K562 (cell line): ENCODE measurements around the gene CFAP92. TPM values are rescaled to one million over a fixed set of nuclear protein-coding genes. Genes with fewer than 3 reads are reported as not detected.
A peak's percentile ranks its signal among the peaks of the same experiment; 100 is the strongest.

Experiments used
- BDP1 ChIP-seq: IDR thresholded peaks from 3 replicates; pipeline ENCODE4 v1.6.1; 2011; ENCODE audit not compliant: insufficient read length, insufficient read depth
- CBX1 ChIP-seq: sonication (generic); IDR thresholded peaks from 2 replicates; pipeline ENCODE4 v1.6.1; 2016; ENCODE audit warnings: antibody characterized with exemption, low read depth, mild to moderate bottlenecking
- CCAR2 ChIP-seq: fragments of 200-400 bp; formaldehyde crosslinking; IDR thresholded peaks from 2 replicates; pipeline ENCODE4 v1.6.1; 2017; ENCODE audit warnings: mild to moderate bottlenecking, low read depth, low read length
- CHD1 ChIP-seq: fragments of 200-600 bp; sonication (generic); IDR thresholded peaks from one replicate; pipeline ENCODE4 v1.6.1; 2012; ENCODE audit warnings: mild to moderate bottlenecking, moderate library complexity, low read length, inconsistent platforms
- DMBX1 ChIP-seq: fragments of 250-450 bp; sonication (Bioruptor Pico); IDR thresholded peaks from 2 replicates; pipeline ENCODE4 v1.8.0; 2022; ENCODE audit warnings: inconsistent platforms, mild to moderate bottlenecking, moderate library complexity, borderline replicate concordance
- HMG20A ChIP-seq: fragments of 450-650 bp; formaldehyde crosslinking; conservative IDR thresholded peaks from 2 replicates; pipeline ENCODE4 v1.4.0; 2020; ENCODE audit warnings: mild to moderate bottlenecking, mixed read lengths
- HNRNPUL1 ChIP-seq: fragments of 200-400 bp; formaldehyde crosslinking; IDR thresholded peaks from 2 replicates; pipeline ENCODE4 v1.6.1; 2017; ENCODE audit warnings: low read length
- MAFK ChIP-seq: IDR thresholded peaks from 2 replicates; pipeline ENCODE4 v1.6.1; 2011; ENCODE audit warnings: low read length, improper control_type of control experiment
- PBX2 ChIP-seq, 2 experiments: IDR thresholded peaks in 1 of 2; conservative IDR thresholded peaks in 1 of 2; 2 replicates each; pipeline ENCODE4 v1.6.1; 2016; ENCODE audit warnings: low read depth in 2 of 2, mild to moderate bottlenecking in 1 of 2, missing compliant biosample characterization in 1 of 2, missing genetic modification characterization in 1 of 2, moderate library complexity in 1 of 2
- SP1 ChIP-seq: sonication (generic); formaldehyde crosslinking; IDR thresholded peaks from 2 replicates; pipeline ENCODE4 v1.8.1; 2022; ENCODE audit warnings: mild to moderate bottlenecking, missing genetic modification reagents
- TAF9B ChIP-seq: fragments of 450-650 bp; IDR thresholded peaks from 2 replicates; pipeline ENCODE4 v1.6.1; 2018; ENCODE audit warnings: mild to moderate bottlenecking; ENCODE audit not compliant: partially characterized antibody
- ZBTB40 ChIP-seq, 2 experiments: fragments of 450-650 bp in 1 of 2; sonication (generic) in 1 of 2; formaldehyde crosslinking in 1 of 2; IDR thresholded peaks; 2 replicates each; pipeline versions ENCODE4 v1.7.1 to v1.9.0; 2016 to 2022; ENCODE audit warnings: inconsistent platforms in 1 of 2, mild to moderate bottlenecking in 1 of 2, missing genetic modification reagents in 1 of 2
- ZNF41 ChIP-seq: fragments of 250-450 bp; sonication (Bioruptor Pico); conservative IDR thresholded peaks from 2 replicates; pipeline ENCODE4 v1.4.0; 2020; ENCODE audit warnings: mild to moderate bottlenecking
- ZNF583 ChIP-seq: fragments of 250-450 bp; sonication (Bioruptor Pico); IDR thresholded peaks from 2 replicates; pipeline ENCODE4 v1.4.0; 2020
- ZNF740 ChIP-seq, 3 experiments: fragments of 200-800 bp in 1 of 3; sonication (Bioruptor generic) in 1 of 3; sonication (generic) in 1 of 3; formaldehyde crosslinking in 1 of 3; IDR thresholded peaks; 2 replicates each; pipeline versions ENCODE4 v1.6.1 to v1.8.0; 2016 to 2022; ENCODE audit warnings: mild to moderate bottlenecking in 2 of 3, missing compliant biosample characterization in 2 of 3, missing genetic modification characterization in 2 of 3, missing genetic modification reagents in 1 of 3
- polyA plus RNA-seq, 8 experiments: library from polyadenylated mRNA; depleted of rRNA in 4 of 8; stranded (reverse) in 5 of 8; unstranded in 3 of 8; fragments of >200 nt; fragmentation: Nextera tagmentation in 2 of 8; fragmentation: Illumina TruSeq in 1 of 8; extraction: Ambion mirVana in 2 of 8; extraction: Trizol in 1 of 8; gene quantifications; 2 replicates each; pipeline versions ENCODE4 v1.2.1 to v1.2.3, GENCODE V29; 2011 to 2014; ENCODE audit warnings: inconsistent platforms in 1 of 8, missing spikeins in 1 of 8
- total RNA-seq, 7 experiments: library from RNA; depleted of rRNA in 6 of 7; stranded (reverse); fragments of >200 nt in 6 of 7; fragmentation: Illumina TruSeq in 2 of 7; extraction: Trizol in 2 of 7; gene quantifications; 2 replicates each; pipeline versions ENCODE4 v1.2.1 to v1.2.3, GENCODE V29; 2011 to 2021; ENCODE audit warnings: low replicate concordance in 1 of 7

Gene CFAP92
- total and polyA plus RNA-seq, 9 of the 15 experiments (the other 6 are each of a cell fraction or from before 2014, with no cell fraction given), result 0.06 to 0.62 (median 0.36) TPM

GRCh38 chr3:128878011-128878457 is 115.8 kb downstream of the CFAP92 start (continued):
- no peak for TF ChIP-seq PBX2 (CRISPR knock-in tag; IDR thresholded peaks at IDR 0.05; ENCODE audit: low read depth)
- TF ChIP-seq PBX2 (tag; conservative IDR thresholded peaks at IDR 0.05; ENCODE audit: low read depth), result peak; percentile 18; the same call in 1 of the 2 replicates
- TF ChIP-seq DMBX1 (CRISPR knock-in tag), result peak; percentile 93
- TF ChIP-seq HNRNPUL1, result no peak
- no peak for TF ChIP-seq BDP1
- TF ChIP-seq MAFK, result no peak
- TF ChIP-seq HMG20A (CRISPR knock-in tag), result no peak
- TF ChIP-seq ZBTB40 (IDR thresholded peaks at IDR 0.05), result no peak
- TF ChIP-seq ZBTB40 (CRISPR knock-in tag; IDR thresholded peaks at IDR 0.05), result no peak
- no peak for TF ChIP-seq SP1
- peak; percentile 68 for TF ChIP-seq ZNF41 (CRISPR knock-in tag)
- no peak for TF ChIP-seq CBX1
- TF ChIP-seq CHD1, result no peak
- no peak for TF ChIP-seq TAF9B
- no peak for TF ChIP-seq ZNF740 (CRISPR knock-in tag; IDR thresholded peaks at IDR 0.05)
- peak in 1 of 2 experiments; percentile 89; a peak in 2 of 4 replicates for TF ChIP-seq ZNF740 (tag; IDR thresholded peaks at IDR 0.05)
- TF ChIP-seq ZNF583 (CRISPR knock-in tag), result peak; percentile 57; the same call in 1 of the 2 replicates
- TF ChIP-seq CCAR2, result no peak
